ENCODE results near the gene SUMO2.

- TF ChIP-seq CTCF (IDR thresholded peaks at IDR 0.05; ENCODE audit: low read depth, low read length) (no peak), EZH2phosphoT487 (IDR thresholded peaks at IDR 0.05; ENCODE audit: low read depth) (no peak)
These were observed 53.2 kb downstream of the SUMO2 start for GRCh38 chr17:75129576-75129975.

Data from OCI-LY3 (cell line).